Pancreas (tissue), 10 donors: ENCODE results near the gene MLF2. TPM values are rescaled to one million over a fixed set of nuclear protein-coding genes. Genes with fewer than 3 reads are reported as not detected.

ENCODE experiments used
- ATAC-seq, 4 donors: fragments of 200-7000 bp; cut with Tn5 transposase; one replicate each; pipeline versions ENCODE4 v1.8.0 to v1.9.1; 2020; ENCODE audit warnings: mild to moderate bottlenecking in 4 of 4, moderate library complexity in 4 of 4
- DNase-seq, 6 donors: peaks; one replicate each; pipeline ENCODE4 v3.0.0-alpha.2; 2020
- FAIRE-seq: peaks from 2 replicates; lab custom pipeline; 2012; peaks lifted over from hg19 to GRCh38; lab: Jason Lieb, UNC
- H3K27ac ChIP-seq, 4 donors: fragments of 200-600 bp; sonication (generic); 1 replicate in 3 of 4; 2 replicates in 1 of 4; pipeline versions ENCODE4 v1.5.0 to v1.8.0; 2020
- H3K27me3 ChIP-seq, 4 donors: fragments of 200-600 bp; one replicate each; pipeline ENCODE4 v1.8.0; 2021
- H3K36me3 ChIP-seq, 3 donors: fragments of 200-600 bp; sonication (generic) in 1 of 3; one replicate each; pipeline versions ENCODE4 v1.5.0 to v1.8.0; 2020 to 2021
- H3K4me1 ChIP-seq, 3 donors: fragments of 200-600 bp; one replicate each; pipeline ENCODE4 v1.8.0; 2021
- H3K4me3 ChIP-seq, 4 donors: fragments of 200-600 bp; sonication (generic) in 2 of 4; one replicate each; pipeline versions ENCODE4 v1.5.0 to v1.8.0; 2020 to 2021
- H3K9me3 ChIP-seq, 4 donors: fragments of 200-600 bp; one replicate each; pipeline ENCODE4 v1.8.0; 2021
- CTCF ChIP-seq, 4 donors: fragments of 200-600 bp; sonication (generic) in 3 of 4; IDR thresholded peaks; one replicate each; pipeline versions ENCODE4 v1.5.0 to v1.8.0; 2021; ENCODE audit warnings: antibody characterized with exemption in 4 of 4
- WGBS, 2 donors: extraction: QIAGEN DNeasy Blood & Tissue Kit; methylation state at CpG; one replicate each; pipeline ENCODE4 v1.1.7; 2013; 5-methylcytosine and 5-hydroxymethylcytosine counted together
- intact Hi-C, 3 donors: fragments of 100-400 bp; cut with DNase I; formaldehyde crosslinking; loops; one replicate each; pipeline versions ENCODE4 v1.11.1 to v1.14.2; 2022
- polyA plus RNA-seq, 2 donors: library from polyadenylated mRNA; stranded (reverse); fragments of 200-250 nt; gene quantifications; one replicate each; pipeline ENCODE4 v1.2.3, GENCODE V29; 2013
- total RNA-seq, 6 donors: library from RNA; stranded (reverse); fragmentation: NEBNext Ultra II Directional in 4 of 6; extraction: Animal tissue kit (Norgen Biotek cat#: 25700) in 4 of 6; gene quantifications; one replicate each; pipeline versions ENCODE4 v1.2.1 to v1.2.4, GENCODE V29; 2021 to 2023
- donor health status: healthy with polysubstance abuse.
- donor health status: DM: no; HTN: no; CAD: no; lungs with moderate emphysema.
- donor health status: DM: no; HTN: no; CAD: no.
- donor health status: control.
- donor health status: control.
- donor health status: Bipolar disorder and iron deficiency.
- donor health status: DM: yes; HTN: yes; CAD: no.
- donor health status: DM: no; HTN: no; CAD: no.
- donor health status: DM: no; HTN: no; CAD: no.
- donor health status: DM: yes; HTN: yes; CAD: no.

MLF2 gene
- total and polyA plus RNA-seq, 8 donors: 38.5 to 111 (median 60.8) TPM

GRCh38 chr12:6753772-6754356, 923 bp upstream of the MLF2 start:
- peaks cover 7 to 11% (median 11%) of the 10 kb centered on the region in 3 donors for H3K4me1 ChIP-seq
- TF ChIP-seq CTCF (IDR thresholded peaks at IDR 0.05): no peak
- WGBS, 2 donors: 0 to 1% methylated on average over 7 of the region's 7 CpGs
- FAIRE-seq: no peak
- H3K9me3 ChIP-seq: no peaks in the 10 kb centered on the region
- H3K27ac ChIP-seq: peak overlapping the region in 3 of 4 donors; percentile 95 to 99 (median 98)
- peaks cover 4 to 27% (median 13%) of the 10 kb centered on the region in 3 donors for H3K36me3 ChIP-seq
- no peak overlapping the region for H3K4me3 ChIP-seq
- DNase-seq: no peak
- intact Hi-C loops: no loop called here
- ATAC-seq: no peak
- no peaks in the 10 kb centered on the region for H3K27me3 ChIP-seq

DNA sequence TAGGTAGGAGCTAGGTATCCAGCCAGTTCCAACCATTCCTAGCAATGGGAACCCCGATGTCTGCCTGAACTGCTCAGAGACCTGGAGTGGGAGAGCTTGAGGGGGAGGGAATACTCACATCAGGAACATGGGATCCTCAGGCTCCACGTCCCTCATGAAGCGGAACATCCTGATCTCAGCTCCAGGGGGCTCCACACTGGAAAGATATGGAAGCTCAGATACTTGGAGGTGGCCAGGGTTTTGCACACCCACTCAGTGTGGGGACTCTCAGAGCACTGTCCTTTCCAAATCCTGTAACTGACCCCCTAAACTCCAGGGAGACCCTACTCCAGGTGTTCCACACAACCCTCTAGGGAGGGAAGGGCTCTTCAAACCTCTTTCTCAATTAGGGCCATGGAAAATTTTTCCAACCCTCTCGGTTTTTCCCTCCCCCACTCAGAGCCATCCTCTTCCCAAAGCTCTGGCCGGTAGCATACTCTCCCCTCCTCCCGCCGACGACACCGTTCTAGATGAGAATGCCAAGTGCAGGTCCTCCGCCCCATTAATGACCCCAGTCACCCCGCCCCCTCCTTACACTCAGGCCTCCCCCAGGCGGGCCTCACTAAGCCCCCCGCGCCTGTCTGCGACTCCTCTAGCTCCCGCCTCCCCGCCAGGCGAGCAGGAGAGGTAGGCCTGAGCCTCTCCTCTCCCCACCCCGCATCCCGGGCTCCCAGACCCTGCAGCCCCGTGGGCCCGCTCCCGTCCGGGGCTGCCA, 597 bp downstream of the MLF2 start:
- H3K9me3 ChIP-seq: no peaks in the 10 kb centered on the region
- peaks cover 4 to 42% (median 28%) of the 10 kb centered on the region in 3 donors for H3K36me3 ChIP-seq
- H3K4me3 ChIP-seq: peak overlapping the region; percentile 68 to 96 (median 94)
- intact Hi-C loops: no loop called here
- H3K4me1 ChIP-seq: peaks cover 7 to 11% (median 11%) of the 10 kb centered on the region in 3 donors
- FAIRE-seq (no peak), ATAC-seq (peak in 3 of 4 donors; percentile 17 to 32 (median 28)), DNase-seq (peak in 1 of 6 donors; percentile 54)
- peak overlapping the region; percentile 94 to 99 (median 96) for H3K27ac ChIP-seq
- H3K27me3 ChIP-seq: no peaks in the 10 kb centered on the region
- 3 to 5% methylated on average over 14 to 24 of the region's 24 CpGs for WGBS, 2 donors
- TF ChIP-seq CTCF (IDR thresholded peaks at IDR 0.05): no peak

DNA sequence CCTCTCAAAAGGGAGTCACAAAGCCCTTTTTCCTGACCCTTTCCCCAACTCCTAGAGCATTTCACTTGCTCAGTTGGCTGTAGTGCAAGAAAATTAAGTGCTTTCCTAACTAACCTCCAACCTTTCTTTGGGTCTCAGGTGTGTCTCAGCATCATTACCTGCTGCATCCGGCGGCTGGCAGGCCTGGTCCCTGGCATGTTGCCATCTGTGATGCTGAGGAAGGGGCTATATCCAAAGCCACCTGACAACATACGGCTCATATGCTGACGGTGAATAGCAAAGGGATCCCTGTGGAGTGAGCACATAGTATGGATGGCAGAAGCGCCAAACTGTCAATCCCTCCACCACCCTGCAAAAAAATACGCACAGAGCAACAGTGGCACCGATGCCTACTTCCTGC, 1.2 kb downstream of the MLF2 start:
- intact Hi-C loops: no loop called here
- 68 to 73% methylated on average over 7 of the region's 7 CpGs for WGBS, 2 donors
- no peak for ATAC-seq

DNA sequence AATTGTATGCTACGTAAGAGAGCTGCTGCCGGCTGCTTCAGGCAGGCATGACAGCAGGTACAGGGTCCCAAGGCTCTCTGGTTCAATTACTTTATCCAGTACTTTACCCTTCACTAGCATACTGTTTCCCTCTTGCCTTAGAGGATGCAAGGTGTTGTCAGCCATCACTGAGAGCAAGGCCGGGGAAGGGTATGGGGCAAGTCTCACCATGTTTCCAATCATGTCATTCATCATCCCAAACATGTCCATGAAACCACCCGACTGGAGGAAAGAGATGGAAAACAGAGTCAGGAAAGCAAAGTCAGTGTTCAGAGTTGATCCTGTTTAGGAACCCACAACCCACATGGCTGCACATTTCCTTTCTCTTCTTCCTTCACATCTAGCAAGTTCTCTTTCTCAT, 2.4 kb downstream of the MLF2 start:
- Histone ChIP-seq H3K27me3 (no peaks in the 10 kb centered on the region), H3K4me3 (no peak overlapping the region), H3K9me3 (no peaks in the 10 kb centered on the region), H3K4me1 (peaks cover 7 to 11% (median 11%) of the 10 kb centered on the region in 3 donors), H3K36me3 (peaks cover 4 to 55% (median 30%) of the 10 kb centered on the region in 3 donors), H3K27ac (no peak overlapping the region)
- intact Hi-C loops: no loop called here
- FAIRE-seq: no peak
- ATAC-seq: no peak
- TF ChIP-seq CTCF (IDR thresholded peaks at IDR 0.05): no peak
- 83 to 86% methylated on average over 4 of the region's 4 CpGs for WGBS, 2 donors
- no peak for DNase-seq

More for the DNA sequence above, 1.2 kb downstream of the MLF2 start:
- H3K4me1 ChIP-seq: peaks cover 7 to 11% (median 11%) of the 10 kb centered on the region in 3 donors
- DNase-seq (peak in 1 of 6 donors; percentile 61), FAIRE-seq (no peak)
- H3K27ac ChIP-seq: no peak overlapping the region
- H3K27me3 ChIP-seq: no peaks in the 10 kb centered on the region
- no peaks in the 10 kb centered on the region for H3K9me3 ChIP-seq
- TF ChIP-seq CTCF (IDR thresholded peaks at IDR 0.05): no peak
- H3K4me3 ChIP-seq: peak overlapping the region in 3 of 4 donors; percentile 68 to 96 (median 96)
- peaks cover 4 to 48% (median 30%) of the 10 kb centered on the region in 3 donors for H3K36me3 ChIP-seq
